Endothelial cell of umbilical vein (primary cell): Measurements from ENCODE around the gene ABTB2. TPM values are rescaled to one million over a fixed set of nuclear protein-coding genes. Genes with fewer than 3 reads are reported as not detected.

Experiments used
- BruUV-seq: library from RNA; stranded (reverse); fragments of 400-500 nt; replicated peaks from 2 replicates; lab custom pipeline; 2021; lab: Mats Ljungman, UMichigan
- CTCF ChIA-PET: fragments of 300-600, 350-600 bp; sonication (Branson Sonifier 250); formaldehyde crosslinking; loops from one replicate; lab custom pipeline; 2021; ENCODE audit warnings: antibody characterized with exemption, inconsistent platforms; lab: Charles Lee
- POLR2A ChIA-PET: fragments of 300-600, 350-600 bp; sonication (Branson Sonifier 250); formaldehyde crosslinking; loops from one replicate; lab custom pipeline; 2021; ENCODE audit warnings: antibody characterized with exemption, inconsistent platforms; lab: Charles Lee
- DNase-seq: peaks from one replicate; pipeline ENCODE4 v3.0.0-alpha.2; 2011; ENCODE audit warnings: low read depth, low spot score
- FAIRE-seq: peaks from 2 replicates; lab custom pipeline; 2011; peaks lifted over from hg19 to GRCh38; lab: Jason Lieb, UNC
- H2AFZ ChIP-seq: 2 replicates; pipeline ENCODE4 v1.6.0; 2012; ENCODE audit warnings: low read depth, low read length, control low read depth, inconsistent platforms
- H3K27ac ChIP-seq: 2 replicates; pipeline ENCODE4 v1.5.1; 2011; ENCODE audit warnings: low read depth, mild to moderate bottlenecking, control low read depth, low read length, moderate library complexity; ENCODE audit not compliant: insufficient read depth
- H3K27me3 ChIP-seq, 2 experiments: 2 replicates each; pipeline versions ENCODE4 v1.6.0 to v1.6.1; 2011; ENCODE audit warnings: low read length in 2 of 2, mixed read lengths in 1 of 2; ENCODE audit not compliant: control insufficient read depth in 2 of 2, insufficient read depth in 2 of 2
- H3K36me3 ChIP-seq, 2 experiments: 2 replicates in 1 of 2; 3 replicates in 1 of 2; pipeline ENCODE4 v1.5.1; 2011; ENCODE audit warnings: low read length in 2 of 2, mild to moderate bottlenecking in 1 of 2, moderate library complexity in 1 of 2; ENCODE audit not compliant: control insufficient read depth in 2 of 2, insufficient read depth in 2 of 2; ENCODE audit errors: extremely low read depth in 1 of 2
- H3K4me1 ChIP-seq: 3 replicates; pipeline ENCODE4 v1.5.1; 2011; ENCODE audit warnings: mild to moderate bottlenecking, low read length; ENCODE audit not compliant: control insufficient read depth, insufficient read depth; ENCODE audit errors: extremely low read depth
- H3K4me2 ChIP-seq: 2 replicates; pipeline ENCODE4 v1.6.1; 2011; ENCODE audit warnings: low read length, control low read depth, mixed read lengths; ENCODE audit not compliant: insufficient read depth
- H3K4me3 ChIP-seq, 3 experiments: fragments of 200-600 bp in 1 of 3; sonication (generic), shearing (Covaris generic) in 1 of 3; replicated peaks in 1 of 3; 2 replicates each; pipeline ENCODE4 v1.5.1; 2011 to 2016; ENCODE audit warnings: control low read depth in 3 of 3, low read length in 3 of 3, mild to moderate bottlenecking in 2 of 3, inconsistent platforms in 1 of 3, low read depth in 1 of 3, moderate library complexity in 1 of 3; ENCODE audit not compliant: insufficient read depth in 1 of 3
- H3K79me2 ChIP-seq: 2 replicates; pipeline ENCODE4 v1.6.0; 2012; ENCODE audit warnings: low read length, inconsistent platforms; ENCODE audit not compliant: control insufficient read depth, insufficient read depth
- H3K9ac ChIP-seq: replicated peaks from 2 replicates; pipeline ENCODE3; 2011; ENCODE audit warnings: low read length, control low read depth; ENCODE audit not compliant: insufficient read depth; ENCODE audit errors: extremely low read depth
- H3K9me1 ChIP-seq: replicated peaks from 3 replicates; pipeline ENCODE4 v1.6.0; 2011; ENCODE audit warnings: mild to moderate bottlenecking, low read length; ENCODE audit not compliant: control insufficient read depth, insufficient read depth; ENCODE audit errors: extremely low read depth
- H3K9me3 ChIP-seq: replicated peaks from 2 replicates; pipeline ENCODE4 v1.5.1; 2012; ENCODE audit warnings: low read length, inconsistent platforms; ENCODE audit not compliant: control insufficient read depth, insufficient read depth
- H4K20me1 ChIP-seq: replicated peaks from 2 replicates; pipeline ENCODE3; 2011; ENCODE audit warnings: mild to moderate bottlenecking, low read length; ENCODE audit not compliant: control insufficient read depth, insufficient read depth; ENCODE audit errors: extremely low read depth
- CTCF ChIP-seq, 2 donors: IDR thresholded peaks; 1 replicate in 1 of 2; 2 replicates in 1 of 2; pipeline ENCODE4 v1.5.1; 2011; ENCODE audit warnings: low read length in 2 of 2, mild to moderate bottlenecking in 2 of 2, moderate library complexity in 2 of 2, control low read depth in 1 of 2, inconsistent platforms in 1 of 2, low read depth in 1 of 2; ENCODE audit not compliant: insufficient read depth in 1 of 2; ENCODE audit errors: extremely low read depth in 1 of 2
- EZH2 ChIP-seq: IDR thresholded peaks from 2 replicates; pipeline ENCODE4 v1.6.1; 2012; ENCODE audit warnings: borderline replicate concordance, low read depth, mild to moderate bottlenecking, moderate library complexity, low read length, inconsistent platforms; ENCODE audit not compliant: severe bottlenecking
- FOS ChIP-seq: IDR thresholded peaks from 2 replicates; pipeline ENCODE4 v1.6.1; 2011; ENCODE audit warnings: mild to moderate bottlenecking, low read length, moderate library complexity, borderline replicate concordance; ENCODE audit not compliant: insufficient read depth
- GATA2 ChIP-seq: IDR thresholded peaks from 2 replicates; pipeline ENCODE4 v1.7.0; 2011; ENCODE audit warnings: low read depth, mild to moderate bottlenecking, moderate library complexity, mixed read lengths, low read length; ENCODE audit not compliant: insufficient read length, insufficient read depth
- JUN ChIP-seq: IDR thresholded peaks from 2 replicates; pipeline ENCODE4 v1.6.1; 2011; ENCODE audit warnings: borderline replicate concordance, low read depth; ENCODE audit not compliant: insufficient read length, insufficient read depth
- MAX ChIP-seq: IDR thresholded peaks from 2 replicates; pipeline ENCODE4 v1.6.1; 2011; ENCODE audit not compliant: insufficient read depth, insufficient read length
- MYC ChIP-seq: IDR thresholded peaks from one replicate; pipeline ENCODE4 v1.6.1; 2011; ENCODE audit warnings: mild to moderate bottlenecking, low read depth, low read length
- POLR2A ChIP-seq: IDR thresholded peaks from 2 replicates; pipeline ENCODE4 v1.6.1; 2012; ENCODE audit warnings: low read depth, mild to moderate bottlenecking, control low read depth, low read length
- POLR2AphosphoS5 ChIP-seq: IDR thresholded peaks from 2 replicates; pipeline ENCODE4 v1.6.1; 2012; ENCODE audit warnings: low read depth, mild to moderate bottlenecking, control low read depth, low read length, moderate library complexity; ENCODE audit not compliant: insufficient read depth
- dilution Hi-C: fragments of 300-500 bp; cut with MboI; formaldehyde crosslinking; loops from one replicate; pipeline ENCODE4 v1.15.0; 2019; ENCODE audit warnings: low sequenced_read_pairs; ENCODE audit not compliant: extremely low pct_ligation_motif_present
- intact Hi-C: fragments of 100-400 bp; cut with micrococcal nuclease; formaldehyde crosslinking; loops from one replicate; pipeline ENCODE4 v1.10.0; 2022
- polyA plus RNA-seq, 4 experiments: library from polyadenylated mRNA; depleted of rRNA in 3 of 4; stranded (reverse) in 3 of 4; unstranded in 1 of 4; fragments of >200 nt; gene quantifications; 2 replicates each; pipeline versions ENCODE4 v1.2.1 to v1.2.3, GENCODE V29; 2011 to 2012; ENCODE audit warnings: missing spikeins in 1 of 4
- total RNA-seq: library from RNA; stranded (reverse); gene quantifications from 2 replicates; pipeline ENCODE4 v1.2.3, GENCODE V29; 2021

The ABTB2 gene
- total and polyA plus RNA-seq, 2 donors (not counting 3 experiments of a cell fraction or from before 2014, with no cell fraction given), result 0.11 to 0.14 TPM

- Histone ChIP-seq H3K36me3 (no peaks in the 10 kb centered on the region), H4K20me1 (no peaks in the 10 kb centered on the region), H3K4me1 (no peaks in the 10 kb centered on the region), H3K27ac (no peak overlapping the region), H2AFZ (no peak overlapping the region), H3K4me2 (no peak overlapping the region), H3K9me3 (no peaks in the 10 kb centered on the region), H3K79me2 (no peaks in the 10 kb centered on the region), H3K9ac (no peak overlapping the region), H3K9me1 (no peaks in the 10 kb centered on the region), H3K4me3 (no peak overlapping the region), H3K27me3 (peaks cover 3 to 5% of the 10 kb centered on the region in 2 experiments)
- DNase-seq (no peak), FAIRE-seq (no peak)
- dilution Hi-C loops (no loop called here), intact Hi-C loops (no loop called here)
- POLR2A ChIA-PET, result no interaction called here
- BruUV-seq, result no TSS peak
- TF ChIP-seq CTCF (IDR thresholded peaks at IDR 0.05; ENCODE audit: extremely low read depth in 1 of 2, insufficient read depth in 1 of 2, low read depth in 1 of 2, low read length in 2 of 2) (no peak), POLR2A (no peak), EZH2 (no peak), MYC (no peak), GATA2 (no peak), MAX (no peak), POLR2AphosphoS5 (no peak), JUN (no peak), FOS (no peak)
- CTCF ChIA-PET, result interaction anchor here (0.5 to 2.2 kb wide), 6 partner anchors 9 to 313 kb away, joined by 3 to 8 read pairs (median 3); partner anchors contain the start of gene ABTB2
Measured at GRCh38 chr11:34179026-34179675, 178.7 kb downstream of the ABTB2 start.
